HG02840 (cell line): ENCODE measurements around the gene CASS4.

ENCODE experiments used
- ATAC-seq: cut with Tn5 transposase; IDR thresholded peaks from one replicate; pipeline ENCODE4 v1.9.1; 2021; ENCODE audit warnings: mild to moderate bottlenecking, moderate library complexity, moderate number of reproducible peaks; ENCODE audit not compliant: unreplicated experiment, low FRiP score

The CASS4 gene

DNA sequence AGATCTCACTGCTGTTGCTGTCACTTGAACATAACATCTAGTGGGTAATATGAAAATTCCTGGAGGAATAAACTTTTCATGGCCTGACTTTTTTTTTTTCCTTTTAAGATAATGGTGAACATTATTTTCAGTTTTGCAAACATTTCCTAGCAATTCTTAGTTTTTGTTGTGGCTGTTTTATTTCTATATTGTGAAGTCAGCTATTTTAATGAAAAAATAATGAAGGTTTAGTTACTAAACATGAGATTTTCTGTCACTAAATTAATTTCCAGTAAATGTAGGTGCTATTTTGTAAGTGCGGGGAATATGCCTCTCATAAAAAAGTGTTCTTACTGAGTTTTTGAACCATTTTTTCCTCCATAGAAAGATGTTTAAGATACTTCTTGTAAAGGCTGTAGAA lies 89.1 kb downstream of the CASS4 start:
- ATAC-seq: no peak

DNA sequence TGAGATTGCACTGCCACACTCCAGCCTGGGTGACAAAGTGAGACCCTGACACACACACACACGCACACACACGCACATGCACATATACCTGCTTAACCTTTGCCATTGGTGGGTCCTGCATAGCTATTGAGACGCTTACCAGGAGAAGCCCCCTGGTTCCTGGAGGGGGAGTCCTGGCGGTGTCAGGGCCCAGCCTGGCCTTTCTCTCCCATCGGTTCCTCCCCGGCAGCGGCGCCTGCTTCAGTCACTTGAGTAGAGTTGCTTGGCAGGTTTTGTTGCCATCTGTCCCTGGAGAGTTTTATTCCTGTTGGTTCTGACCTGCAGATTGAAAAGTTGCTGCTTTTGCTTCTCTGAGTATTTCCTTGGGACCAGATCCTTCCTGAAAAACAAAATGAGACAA lies 91.9 kb downstream of the CASS4 start:
- no peak for ATAC-seq

DNA sequence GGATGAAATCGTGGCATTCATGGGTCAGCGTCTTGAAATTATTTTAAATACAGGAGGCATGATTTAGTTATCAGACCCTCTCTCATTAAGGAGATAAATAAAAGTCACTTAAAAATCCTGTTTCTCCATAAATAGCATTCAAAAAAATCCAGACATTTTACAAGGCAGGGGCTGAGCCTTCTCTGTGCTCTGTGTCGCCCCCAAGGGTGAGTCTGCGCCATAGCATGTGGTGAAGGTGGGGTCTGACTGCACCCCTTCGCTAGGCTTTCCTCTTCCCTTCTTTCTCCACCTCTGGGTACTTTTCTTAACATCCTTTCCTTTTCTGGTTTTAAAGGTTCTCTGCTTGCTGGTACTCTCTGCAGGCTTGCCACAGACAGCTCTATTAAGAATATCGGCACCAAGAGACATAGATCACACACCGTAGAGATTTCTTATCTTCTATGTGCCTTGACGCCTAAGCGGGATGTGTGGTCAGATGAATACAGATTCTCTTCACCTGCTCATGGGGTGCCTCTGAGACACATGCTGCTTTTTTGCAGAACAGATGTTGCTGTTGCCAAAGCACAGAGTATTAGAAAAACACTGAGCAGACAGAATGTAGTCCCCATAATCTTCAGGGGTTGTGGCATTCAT lies 92.4 kb downstream of the CASS4 start:
- no peak for ATAC-seq

DNA sequence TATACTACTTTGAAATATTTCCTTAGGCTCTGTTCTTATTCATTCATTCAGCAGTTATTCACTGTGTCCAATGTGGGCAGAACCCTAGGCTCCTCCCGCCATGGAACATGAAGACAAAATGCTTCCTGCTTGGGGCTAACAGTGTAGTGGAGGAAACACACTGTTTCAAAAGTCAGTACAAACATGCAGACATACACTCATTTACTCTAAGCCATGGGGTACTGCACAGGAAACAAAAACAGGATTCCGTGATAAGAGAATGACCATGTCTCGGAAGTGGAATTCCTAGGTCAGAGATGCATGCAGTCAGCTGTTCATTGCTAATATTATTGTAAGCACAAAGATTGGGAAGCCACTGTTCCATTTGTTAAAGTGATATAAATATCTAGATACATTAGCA lies 94.0 kb downstream of the CASS4 start:
- ATAC-seq: no peak
